ENCODE data around the gene MICAL3.

The MICAL3 gene

DNA sequence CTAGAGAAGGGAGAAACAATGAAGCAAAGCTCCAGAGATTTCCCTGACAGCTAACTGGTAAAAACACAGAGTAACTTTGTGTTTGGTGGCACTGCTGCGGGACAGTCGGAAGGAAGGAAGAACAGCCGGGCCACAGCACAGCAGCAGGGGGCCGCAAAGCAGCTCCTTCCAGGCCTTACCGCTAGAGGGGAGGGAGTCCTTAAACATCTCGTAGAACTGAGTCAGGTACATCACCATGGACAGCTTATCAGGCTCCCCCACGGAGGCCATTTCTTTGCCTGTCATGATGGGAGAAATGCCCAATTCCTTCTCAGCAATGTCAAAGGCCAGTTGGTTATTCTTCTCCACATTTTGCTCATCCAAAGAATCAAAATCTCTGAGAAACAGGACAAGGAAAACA lies 135.5 kb downstream of the MICAL3 start:
- H3K4me3 ChIP-seq: no peak overlapping the region
- no peak for TF ChIP-seq Cebpa-rat (IDR thresholded peaks at IDR 0.05)
- H3K4me2 ChIP-seq: no peak overlapping the region
- H3K9me3 ChIP-seq: no peaks in the 10 kb centered on the region
- H4K20me1 ChIP-seq: no peaks in the 10 kb centered on the region
- no peak overlapping the region for H3K9ac ChIP-seq
- H3K27me3 ChIP-seq: no peaks in the 10 kb centered on the region
- H3K36me3 ChIP-seq: peaks cover 99% of the 10 kb centered on the region
- H3K4me1 ChIP-seq: 0 out of 2 replicates have a peak, but pooled peaks cover 8% of the 10 kb centered on the region
- no peak overlapping the region for H3K27ac ChIP-seq

GRCh38 chr22:17888439-17888838 lies 135.9 kb downstream of the MICAL3 start:
- Histone ChIP-seq H3K4me2 (no peak overlapping the region), H3K9ac (no peak overlapping the region), H3K4me3 (no peak overlapping the region), H3K9me3 (no peaks in the 10 kb centered on the region), H3K27me3 (no peaks in the 10 kb centered on the region), H4K20me1 (no peaks in the 10 kb centered on the region), H3K27ac (no peak overlapping the region), H3K4me1 (0 out of 2 replicates have a peak, but pooled peaks cover 8% of the 10 kb centered on the region), H3K36me3 (peaks cover 99% of the 10 kb centered on the region)
- TF ChIP-seq Cebpa-rat (IDR thresholded peaks at IDR 0.05): no peak

DNA sequence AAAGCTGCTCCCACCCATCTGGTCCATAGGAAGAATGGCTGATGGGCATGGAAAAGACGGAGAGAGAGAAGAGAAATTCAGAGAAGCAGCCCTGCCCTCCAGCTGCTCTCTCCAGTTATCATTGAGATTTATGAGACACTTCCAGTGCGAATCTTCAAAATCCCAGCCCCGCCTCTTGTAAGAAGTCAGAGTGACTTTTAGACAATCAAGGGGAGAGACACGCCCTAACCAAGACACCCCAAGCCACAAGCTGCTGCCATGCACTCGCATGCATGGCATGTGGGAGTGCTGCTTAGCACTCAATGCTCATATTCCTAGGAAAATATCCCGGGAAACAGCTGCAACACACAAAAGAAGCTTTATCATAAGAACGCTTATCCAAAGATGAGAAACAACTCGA lies 139.5 kb downstream of the MICAL3 start:
- Histone ChIP-seq H3K4me2 (no peak overlapping the region), H3K9ac (no peak overlapping the region), H3K36me3 (peaks cover 99% of the 10 kb centered on the region), H3K4me3 (no peak overlapping the region), H3K27ac (no peak overlapping the region), H3K9me3 (no peaks in the 10 kb centered on the region), H4K20me1 (no peaks in the 10 kb centered on the region; the same call in 1 of the 2 replicates), H3K4me1 (peaks cover 27% of the 10 kb centered on the region), H3K27me3 (no peaks in the 10 kb centered on the region)
- no peak for TF ChIP-seq Cebpa-rat (IDR thresholded peaks at IDR 0.05)

GRCh38 chr22:17884084-17884483 lies 140.3 kb downstream of the MICAL3 start:
- Histone ChIP-seq H3K4me2 (no peak overlapping the region), H3K4me3 (no peak overlapping the region), H3K9me3 (no peaks in the 10 kb centered on the region), H3K9ac (no peak overlapping the region), H3K27me3 (no peaks in the 10 kb centered on the region), H3K27ac (no peak overlapping the region; the same call in 1 of the 2 replicates), H4K20me1 (no peaks in the 10 kb centered on the region; the same call in 1 of the 2 replicates), H3K4me1 (peaks cover 27% of the 10 kb centered on the region), H3K36me3 (peaks cover 99% of the 10 kb centered on the region)
- TF ChIP-seq Cebpa-rat (IDR thresholded peaks at IDR 0.05): no peak

GRCh38 chr22:17883356-17883755 lies 141.0 kb downstream of the MICAL3 start:
- TF ChIP-seq Cebpa-rat (IDR thresholded peaks at IDR 0.05): no peak
- H3K9me3 ChIP-seq: no peaks in the 10 kb centered on the region
- H3K4me1 ChIP-seq: peaks cover 20% of the 10 kb centered on the region
- H3K9ac ChIP-seq: no peak overlapping the region
- no peak overlapping the region for H3K4me2 ChIP-seq
- no peaks in the 10 kb centered on the region; the same call in 1 of the 2 replicates for H4K20me1 ChIP-seq
- H3K36me3 ChIP-seq: peaks cover 99% of the 10 kb centered on the region
- H3K27ac ChIP-seq: no peak overlapping the region
- no peaks in the 10 kb centered on the region for H3K27me3 ChIP-seq
- H3K4me3 ChIP-seq: no peak overlapping the region

DNA sequence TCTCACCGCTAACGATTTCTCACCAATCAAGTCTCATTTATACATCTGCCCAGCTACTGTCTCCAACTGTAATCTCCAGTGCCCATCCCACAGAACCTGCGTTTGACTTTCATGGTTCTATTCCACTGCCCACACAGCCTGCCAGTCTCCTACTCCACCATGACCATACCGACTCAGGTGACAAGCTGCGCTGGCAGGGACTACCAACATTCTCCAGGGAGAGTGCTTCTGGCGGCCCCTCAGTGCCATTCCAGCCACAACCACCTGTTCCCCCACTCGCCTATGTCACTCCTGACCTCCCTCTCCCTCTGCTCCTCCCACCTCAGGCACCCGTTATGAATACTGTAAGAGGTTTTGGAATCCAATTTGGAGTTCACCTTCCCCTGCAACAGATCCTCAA lies 141.6 kb downstream of the MICAL3 start:
- Histone ChIP-seq H4K20me1 (no peaks in the 10 kb centered on the region; the same call in 1 of the 2 replicates), H3K4me3 (no peak overlapping the region), H3K27ac (no peak overlapping the region), H3K36me3 (peaks cover 98% of the 10 kb centered on the region), H3K27me3 (no peaks in the 10 kb centered on the region), H3K9ac (no peak overlapping the region), H3K9me3 (no peaks in the 10 kb centered on the region), H3K4me2 (peak overlapping the region; percentile 38; the same call in 1 of the 2 replicates), H3K4me1 (peaks cover 19% of the 10 kb centered on the region)
- no peak for TF ChIP-seq Cebpa-rat (IDR thresholded peaks at IDR 0.05)

- peaks cover 97% of the 10 kb centered on the region for H3K36me3 ChIP-seq
- peaks cover 19% of the 10 kb centered on the region for H3K4me1 ChIP-seq
- H3K4me2 ChIP-seq: peak overlapping the region; percentile 38
- no peaks in the 10 kb centered on the region; the same call in 1 of the 2 replicates for H4K20me1 ChIP-seq
- no peaks in the 10 kb centered on the region for H3K9me3 ChIP-seq
- no peaks in the 10 kb centered on the region for H3K27me3 ChIP-seq
- 0 out of 2 replicates have a peak overlapping the region, but pooled peaks have one; percentile 42 for H3K27ac ChIP-seq
- TF ChIP-seq Cebpa-rat (IDR thresholded peaks at IDR 0.05): no peak
- no peak overlapping the region for H3K4me3 ChIP-seq
- peak overlapping the region; percentile 12; the same call in 1 of the 2 replicates for H3K9ac ChIP-seq
Observed at GRCh38 chr22:17882162-17882561, 142.2 kb downstream of the MICAL3 start.

DNA sequence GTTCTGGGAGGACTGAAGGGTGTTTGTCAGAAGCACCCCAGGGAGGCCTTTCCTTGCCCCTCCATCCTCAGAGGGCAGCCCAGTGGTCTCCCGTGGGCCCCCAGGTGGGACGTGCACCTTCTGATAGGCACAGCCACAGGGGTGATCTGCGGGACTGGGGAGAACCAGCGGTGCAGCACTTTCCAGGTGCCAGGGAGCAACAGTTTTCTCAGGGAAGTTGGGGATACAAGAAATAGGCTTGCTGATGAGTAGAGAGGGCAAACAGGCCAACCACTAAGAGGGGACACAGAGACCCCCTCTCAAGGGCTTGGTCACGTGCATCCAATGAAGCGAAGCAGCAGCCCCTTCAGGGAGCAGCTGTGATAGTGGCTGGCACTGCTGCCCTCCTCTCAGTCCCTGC lies 143.0 kb downstream of the MICAL3 start:
- Histone ChIP-seq H3K9ac (peak overlapping the region; percentile 12; the same call in 1 of the 2 replicates), H3K4me2 (peak overlapping the region; percentile 38), H3K27me3 (no peaks in the 10 kb centered on the region), H3K27ac (0 out of 2 replicates have a peak overlapping the region, but pooled peaks have one; percentile 42), H3K4me1 (peaks cover 24% of the 10 kb centered on the region), H3K4me3 (no peak overlapping the region), H4K20me1 (no peaks in the 10 kb centered on the region; the same call in 1 of the 2 replicates), H3K9me3 (no peaks in the 10 kb centered on the region), H3K36me3 (peaks cover 92% of the 10 kb centered on the region)
- TF ChIP-seq Cebpa-rat (IDR thresholded peaks at IDR 0.05): no peak

DNA sequence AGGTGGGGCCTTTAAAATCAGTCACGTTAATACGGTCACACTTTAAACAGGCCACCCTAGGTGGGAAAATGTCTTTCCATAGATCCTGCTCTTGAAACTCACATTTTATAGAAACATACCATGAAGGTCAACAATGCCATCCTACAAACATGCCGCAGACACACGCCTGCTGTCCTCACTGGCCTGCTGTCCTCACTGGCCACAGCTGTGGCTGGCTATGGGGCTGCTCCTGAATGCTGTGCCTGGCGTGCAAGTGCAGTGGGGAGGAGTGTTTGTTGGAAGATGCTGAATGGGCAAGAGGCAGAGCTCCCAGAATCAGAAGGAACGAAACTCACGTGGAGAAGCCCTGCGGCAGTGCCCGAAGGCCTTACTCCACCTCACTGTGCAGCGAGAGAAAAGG lies 143.9 kb downstream of the MICAL3 start:
- peaks cover 26% of the 10 kb centered on the region for H3K4me1 ChIP-seq

GRCh38 chr22:17880020-17880419 lies 144.3 kb downstream of the MICAL3 start:
- no peaks in the 10 kb centered on the region for H3K9me3 ChIP-seq
- H3K4me1 ChIP-seq: peaks cover 26% of the 10 kb centered on the region
- H3K9ac ChIP-seq: 0 out of 2 replicates have a peak overlapping the region, but pooled peaks have one; percentile 2
- peaks cover 92% of the 10 kb centered on the region for H3K36me3 ChIP-seq
- H3K27me3 ChIP-seq: no peaks in the 10 kb centered on the region
- H4K20me1 ChIP-seq: peaks cover 9% of the 10 kb centered on the region
- no peak overlapping the region for H3K27ac ChIP-seq
- TF ChIP-seq Cebpa-rat (IDR thresholded peaks at IDR 0.05): no peak
- no peak overlapping the region for H3K4me3 ChIP-seq
- H3K4me2 ChIP-seq: no peak overlapping the region

More for the DNA sequence above, 143.9 kb downstream of the MICAL3 start:
- Histone ChIP-seq H3K4me2 (no peak overlapping the region), H4K20me1 (peaks cover 8% of the 10 kb centered on the region), H3K9ac (0 out of 2 replicates have a peak overlapping the region, but pooled peaks have one; percentile 2), H3K27me3 (no peaks in the 10 kb centered on the region), H3K27ac (no peak overlapping the region), H3K4me3 (no peak overlapping the region), H3K36me3 (peaks cover 92% of the 10 kb centered on the region), H3K9me3 (no peaks in the 10 kb centered on the region)
- no peak for TF ChIP-seq Cebpa-rat (IDR thresholded peaks at IDR 0.05)

All from BLaER1 (cell line).